T1000 (cell line): Measurements from ENCODE around the gene KRT7.
A peak's percentile ranks its signal among the peaks of the same experiment; 100 is the strongest.

ENCODE experiments used
- DNase-seq: peaks from one replicate; lab custom pipeline; 2025; ENCODE audit warnings: mixed read lengths; lab: John Stamatoyannopoulos, UW

KRT7 gene

DNA sequence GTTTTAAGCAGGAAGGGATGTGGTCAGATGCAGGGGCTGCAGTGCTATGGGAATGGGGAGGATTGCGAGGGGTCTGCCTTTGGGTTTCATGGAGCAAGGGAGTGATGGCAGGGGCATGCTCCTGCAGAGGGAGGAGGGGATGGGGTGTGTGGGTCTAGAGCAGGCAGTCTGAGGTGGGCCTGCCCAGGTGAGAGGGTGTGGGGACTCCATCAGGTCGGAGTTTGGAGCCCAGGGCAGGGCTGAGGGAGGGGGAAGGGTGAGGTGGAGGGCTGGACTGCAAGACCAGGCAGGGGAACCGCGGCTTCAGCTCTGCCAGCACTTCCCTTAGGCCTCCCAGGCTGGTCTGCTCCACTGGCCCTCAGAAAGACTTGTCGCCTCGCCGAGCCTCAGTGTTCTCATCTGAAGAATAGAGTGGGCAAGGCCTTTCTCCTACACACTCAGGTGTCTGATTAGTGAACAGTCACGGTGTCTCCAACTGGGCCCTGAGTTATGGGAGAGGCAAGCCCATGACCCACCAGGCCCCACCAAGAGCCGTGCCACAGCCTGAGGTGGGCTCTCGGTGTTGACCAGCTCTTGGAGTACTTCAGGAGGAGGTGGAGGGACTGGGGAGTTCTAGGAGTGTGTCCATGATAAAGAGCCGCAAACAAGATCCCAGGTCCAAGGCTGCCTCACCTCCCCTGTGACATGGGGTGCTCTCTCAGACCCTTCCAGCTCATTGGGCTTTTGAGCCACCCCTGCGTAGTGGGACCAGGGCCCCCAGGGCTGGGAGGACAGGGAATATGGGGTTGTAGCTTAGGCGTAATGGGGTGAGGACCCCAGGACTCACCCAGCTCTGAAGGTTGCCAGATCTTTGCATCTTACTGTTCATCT, 21.1 kb upstream of the KRT7 start:
- no peak for DNase-seq

DNA sequence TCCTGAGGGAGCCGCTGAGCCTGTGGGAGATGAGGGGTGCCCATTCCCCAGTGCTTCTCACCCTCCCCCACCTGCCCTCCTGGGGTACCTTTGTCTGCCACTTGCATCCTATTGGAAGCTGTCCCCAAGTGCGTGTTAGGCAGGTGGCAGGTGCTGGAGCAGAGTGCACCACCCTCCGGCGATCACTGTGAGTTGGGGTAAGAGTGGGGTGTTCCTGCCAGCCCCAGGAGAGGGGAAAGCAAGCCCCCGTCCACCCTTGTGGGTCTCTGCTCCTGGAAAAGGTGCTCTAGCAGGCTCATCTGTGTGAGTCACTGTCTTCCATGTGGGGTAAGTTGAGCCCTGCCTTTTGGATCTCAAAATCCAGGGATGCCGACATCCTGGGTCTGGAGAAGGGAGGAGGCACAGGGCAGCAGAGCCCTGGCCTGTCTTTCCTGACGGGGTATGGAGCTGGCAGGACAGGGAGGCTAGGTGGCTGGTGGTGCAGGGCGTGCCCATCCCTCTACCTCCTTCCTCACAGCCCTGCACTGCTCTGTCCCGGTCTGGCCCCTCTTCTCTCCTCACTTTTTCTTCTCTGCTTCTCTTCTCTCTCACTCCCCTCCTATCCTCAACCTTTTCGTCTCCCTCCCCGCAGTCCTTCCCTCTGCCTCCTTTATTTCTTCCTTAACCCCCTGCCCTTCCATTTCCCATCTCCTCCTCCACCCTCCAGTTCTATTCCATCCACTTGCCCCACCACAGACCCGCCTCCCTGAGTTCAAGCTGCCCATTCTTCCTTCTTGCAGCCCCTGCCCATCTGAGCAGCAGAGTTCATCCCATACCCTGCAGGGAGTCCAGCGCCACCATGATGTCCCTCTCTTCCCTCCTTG, 20.1 kb upstream of the KRT7 start:
- DNase-seq: no peak

DNA sequence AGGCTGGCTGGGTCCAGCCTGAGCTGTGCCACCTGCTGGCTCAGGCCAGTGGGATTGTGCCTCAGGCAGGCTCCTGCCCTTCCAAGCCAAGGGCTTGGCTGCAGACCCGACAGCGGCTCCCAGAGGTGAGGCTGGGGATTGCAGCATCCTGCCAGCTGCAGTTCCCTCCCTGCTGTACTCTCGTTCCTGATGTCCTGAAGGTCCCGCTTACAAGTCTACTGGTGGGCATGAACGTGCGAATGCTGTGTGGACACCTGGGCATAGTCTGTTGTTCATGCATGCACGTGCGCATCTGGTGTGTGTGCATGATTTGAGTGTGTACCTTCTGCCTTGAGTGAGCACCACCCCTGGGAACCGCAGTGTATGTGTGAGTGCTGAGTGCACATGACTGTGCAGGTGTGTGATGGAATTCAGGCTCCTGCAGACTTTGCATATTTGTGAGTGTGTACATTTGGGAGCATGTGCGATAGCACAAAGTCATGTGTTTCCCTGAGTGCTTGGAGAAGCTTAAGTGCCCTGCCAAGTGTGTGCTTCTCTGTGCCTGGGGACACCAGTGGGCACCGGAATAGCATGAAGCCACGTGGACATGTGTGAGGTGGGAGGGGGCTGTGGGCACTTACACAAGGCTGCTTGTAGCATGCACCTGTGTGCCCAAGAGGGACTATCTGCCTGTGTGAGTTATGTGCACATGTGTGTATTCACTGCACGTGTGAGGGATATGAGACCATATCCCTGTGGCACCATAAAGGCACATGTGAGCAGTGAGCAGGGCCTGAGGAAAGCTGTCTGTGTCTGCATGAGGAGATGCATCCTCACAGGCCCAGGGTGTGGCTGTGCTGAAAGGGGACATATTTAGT, 19.3 kb upstream of the KRT7 start:
- no peak for DNase-seq

DNA sequence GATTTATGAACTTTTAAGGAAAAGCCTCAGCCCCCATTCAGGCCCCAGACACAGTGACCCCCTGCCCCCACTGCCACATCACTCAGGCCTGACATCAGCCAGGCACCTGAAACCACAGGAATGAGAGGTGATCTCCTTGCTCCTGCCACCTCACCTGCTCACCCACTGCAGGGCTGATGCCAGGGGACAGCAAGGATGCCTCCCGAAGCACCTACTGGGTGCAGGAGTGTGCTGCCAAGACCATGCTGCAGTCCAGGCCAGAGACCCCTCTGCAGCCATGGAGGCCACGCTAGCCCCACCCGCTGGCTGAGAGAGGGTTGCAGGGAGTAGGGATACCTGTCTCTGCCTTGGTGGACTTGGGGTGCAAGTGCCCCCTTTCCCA, 18.6 kb upstream of the KRT7 start:
- no peak for DNase-seq

DNA sequence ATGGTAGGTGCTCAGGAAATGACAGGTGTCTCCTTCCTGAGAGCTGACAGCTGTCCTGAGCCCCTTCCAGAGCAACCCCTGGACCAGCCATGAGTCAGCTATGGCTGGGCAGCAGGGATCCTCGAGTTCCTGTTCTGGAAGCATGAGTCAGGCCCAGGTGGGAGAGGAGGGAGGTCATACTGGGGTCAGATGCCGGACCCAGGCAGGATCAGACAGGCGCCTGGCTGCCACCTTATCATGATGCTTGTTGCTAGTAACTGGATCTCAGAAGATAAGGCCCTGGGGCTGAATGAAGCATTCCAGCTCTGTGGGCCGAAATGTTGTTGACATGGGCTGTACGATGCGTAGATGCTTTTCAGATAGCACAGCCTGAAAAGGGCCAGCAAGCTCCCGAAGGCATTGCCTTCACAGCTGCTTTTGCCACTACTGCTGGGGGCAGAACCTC, 17.4 kb upstream of the KRT7 start:
- DNase-seq: peak; percentile 100

DNA sequence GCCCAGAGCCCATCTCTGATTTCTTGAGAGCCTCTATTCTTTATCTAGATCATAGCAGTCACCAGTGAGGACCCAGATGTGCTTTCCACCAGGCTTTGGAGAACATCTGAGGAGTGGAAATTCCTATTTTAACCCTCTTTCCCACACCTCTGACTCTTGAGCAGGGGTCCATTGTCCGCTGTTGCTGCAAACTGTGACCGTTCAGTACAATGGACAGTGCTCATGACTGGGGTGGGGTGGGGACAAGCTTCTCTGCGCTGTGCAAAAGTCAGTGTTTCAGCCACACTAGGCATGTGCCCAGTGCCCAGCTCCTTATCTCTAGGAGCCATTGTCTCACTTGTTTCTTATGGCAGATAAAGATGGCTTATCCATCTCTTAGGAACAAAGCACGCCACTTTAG, 16.9 kb upstream of the KRT7 start:
- no peak for DNase-seq

DNA sequence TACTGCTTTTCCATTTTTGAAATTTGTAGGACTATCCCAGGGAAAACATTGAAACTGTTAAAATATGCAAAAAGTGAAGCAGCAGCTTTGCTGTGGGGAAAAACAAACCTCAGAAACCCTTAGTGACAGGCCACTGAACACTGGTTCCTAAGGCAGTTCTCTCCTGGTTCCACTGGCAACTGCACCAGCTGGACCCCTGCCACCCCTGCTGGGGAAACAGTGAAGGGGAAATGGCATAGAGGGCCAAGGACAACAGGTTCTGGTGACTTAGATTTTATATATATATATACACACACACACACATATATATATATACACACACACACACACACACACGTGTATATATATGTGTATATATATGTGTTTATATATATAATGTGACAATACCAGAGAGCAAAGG, 16.2 kb upstream of the KRT7 start:
- no peak for DNase-seq

DNA sequence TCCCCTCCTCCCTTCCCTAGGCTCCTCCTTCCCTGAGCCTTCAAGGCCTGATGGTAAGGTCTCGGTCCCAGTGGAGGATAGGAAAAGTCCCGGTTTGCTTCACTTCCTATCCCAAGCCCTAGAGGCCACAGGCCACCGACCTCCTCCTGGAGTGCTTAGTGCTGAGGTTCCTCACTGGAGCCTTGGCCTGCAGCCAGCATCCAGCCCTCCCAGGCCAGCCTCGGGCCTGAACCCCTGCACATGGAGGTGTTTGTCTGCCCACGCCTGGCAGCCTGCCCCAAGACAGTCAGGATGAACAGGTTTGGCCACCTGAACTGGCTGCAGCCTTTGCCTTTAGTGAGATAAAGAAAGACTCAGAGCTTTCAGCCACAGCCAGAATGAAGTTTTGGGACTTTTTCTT, 15.8 kb upstream of the KRT7 start:
- no peak for DNase-seq

DNA sequence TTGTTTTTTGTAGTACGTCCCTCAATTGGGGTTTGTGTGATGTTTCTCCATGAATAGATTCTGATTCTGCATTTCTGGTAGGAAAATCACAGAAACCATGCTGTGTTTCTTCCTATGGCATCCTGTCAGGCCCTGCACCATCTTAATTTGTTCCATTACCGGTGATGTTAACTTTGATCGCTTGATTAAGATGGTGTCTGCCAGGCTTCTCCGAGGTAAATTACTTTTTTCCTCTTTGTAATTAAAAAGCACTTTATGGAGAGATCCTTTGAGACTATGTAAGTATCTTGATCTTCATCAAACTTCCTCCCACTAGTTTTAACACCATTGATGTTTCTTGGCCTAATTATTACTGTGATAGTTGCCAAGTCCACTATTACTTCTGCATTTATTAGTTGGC, 15.0 kb upstream of the KRT7 start:
- DNase-seq: no peak

DNA sequence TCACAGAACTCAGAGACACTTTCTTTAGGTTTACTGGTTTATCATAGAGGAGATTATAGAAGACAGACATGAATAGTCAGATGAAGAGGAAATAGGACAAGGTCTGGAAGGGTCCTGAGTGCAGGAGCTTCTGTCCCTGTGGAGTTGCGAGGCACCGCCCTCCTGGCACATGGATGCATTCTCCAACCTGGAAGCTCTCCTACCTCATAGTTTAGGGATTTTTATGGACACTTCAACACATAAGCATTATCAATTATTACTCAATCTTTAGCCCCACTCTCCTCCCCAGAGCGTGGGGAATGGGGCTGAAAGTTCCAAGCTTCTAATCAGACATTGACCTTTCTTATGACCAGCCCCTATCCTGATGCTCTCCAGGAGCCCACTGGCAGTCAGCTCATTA, 12.6 kb upstream of the KRT7 start:
- DNase-seq: no peak

DNA sequence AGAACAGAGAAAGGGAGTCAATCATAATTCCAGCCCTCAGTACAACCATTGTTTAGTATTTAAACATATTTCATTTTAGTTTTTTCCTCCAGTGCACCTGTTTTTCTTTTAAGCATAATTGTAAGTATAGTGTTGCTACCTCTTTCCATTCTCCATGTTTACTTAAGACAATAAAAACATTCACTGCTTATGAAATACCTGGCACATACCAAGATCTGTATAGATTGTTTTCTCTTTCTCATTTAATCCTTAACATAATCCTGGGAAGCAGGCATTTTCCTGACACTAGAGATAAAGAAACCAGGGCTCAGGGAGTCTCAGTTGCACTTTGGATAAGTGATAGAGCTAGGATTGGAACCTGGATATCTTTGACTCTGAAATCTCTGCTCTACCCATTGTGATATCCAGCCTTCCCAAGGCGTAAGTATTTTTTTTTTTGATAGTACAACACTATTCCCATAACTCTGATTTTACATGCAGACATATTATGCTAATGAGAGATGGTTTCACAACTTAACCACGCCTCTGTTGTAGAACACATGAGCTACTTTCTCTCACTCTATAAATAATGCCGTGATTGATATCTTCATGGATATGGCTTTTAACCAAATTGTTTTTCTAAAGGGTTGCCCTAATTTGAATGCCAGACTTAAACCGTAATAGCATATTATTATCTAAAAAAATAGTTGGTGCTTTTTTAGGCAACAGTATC, 11.8 kb upstream of the KRT7 start:
- no peak for DNase-seq

DNA sequence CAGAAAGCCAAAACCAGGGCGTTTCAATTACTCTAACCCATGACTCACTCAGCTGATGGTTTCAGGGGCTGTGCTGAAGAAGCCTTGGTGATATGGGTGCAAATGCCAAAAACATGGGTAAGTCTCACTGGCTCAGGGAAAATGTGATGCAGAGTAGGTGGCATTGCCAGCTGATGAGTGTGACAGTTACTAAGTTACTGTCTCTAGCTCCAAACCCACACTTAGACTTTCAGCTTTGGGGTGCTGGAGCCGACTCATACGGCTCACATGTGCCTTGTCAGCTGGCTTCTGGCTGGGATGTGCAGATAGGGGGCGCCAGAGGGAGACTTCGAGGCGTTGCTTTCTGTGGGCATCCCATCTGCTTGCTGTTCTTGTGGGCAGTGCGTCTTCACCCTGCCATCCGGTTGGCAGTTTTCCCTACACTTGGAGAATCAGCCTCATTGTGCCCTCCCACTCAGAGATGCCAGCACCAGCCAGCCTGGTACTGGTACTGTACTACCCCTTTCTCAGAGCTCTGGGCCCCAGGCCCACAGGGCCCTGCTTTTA, 11.1 kb upstream of the KRT7 start:
- DNase-seq: peak; percentile 100

DNA sequence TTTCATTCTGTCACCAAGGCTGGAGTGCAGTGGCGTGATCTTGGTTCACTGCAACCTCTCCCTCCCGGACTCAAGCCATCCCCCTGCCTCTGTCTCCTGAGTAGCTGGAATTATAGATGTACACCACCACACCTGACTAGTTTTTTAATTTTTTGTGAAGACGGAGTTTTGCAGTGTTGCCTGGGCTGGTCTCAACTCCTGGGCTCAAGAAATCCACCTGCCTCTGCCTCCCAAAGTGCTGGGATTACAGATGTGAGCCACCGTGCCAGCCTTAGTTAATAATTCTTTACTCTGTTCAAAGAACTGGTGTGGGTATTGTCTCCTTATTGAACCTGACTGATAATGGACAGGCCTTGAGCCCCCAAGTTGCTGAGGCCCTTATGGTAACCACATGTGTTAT, 10.4 kb upstream of the KRT7 start:
- DNase-seq: no peak

DNA sequence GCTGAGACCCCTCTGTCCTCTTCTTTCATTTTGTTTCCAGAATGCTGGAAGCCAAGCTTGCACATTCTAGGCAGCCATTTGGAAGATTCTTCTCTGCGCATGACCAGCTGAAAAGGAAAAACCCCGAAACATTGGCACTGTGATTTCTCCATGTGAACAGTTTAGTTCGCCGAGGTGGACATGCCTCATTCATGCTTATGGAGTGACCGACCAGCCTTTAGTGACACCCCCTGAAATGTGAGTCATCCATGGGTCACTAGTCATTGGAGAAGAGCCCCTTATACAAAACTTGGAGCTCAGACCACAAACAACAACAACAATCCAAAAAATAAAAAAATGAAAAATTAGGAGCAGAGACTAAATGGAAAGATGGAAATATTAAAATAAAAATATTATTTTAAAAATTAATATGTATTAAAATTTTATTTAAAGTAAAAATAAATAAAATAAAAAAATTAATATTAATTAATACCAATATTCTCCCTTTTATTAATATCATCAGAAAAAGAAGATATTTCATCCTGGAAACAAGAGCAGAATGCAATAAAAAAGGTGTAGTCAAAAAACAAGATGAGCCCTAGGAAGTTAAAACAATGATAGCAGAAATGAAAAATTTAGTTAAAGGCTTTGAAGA, 9.5 kb upstream of the KRT7 start:
- DNase-seq: no peak

DNA sequence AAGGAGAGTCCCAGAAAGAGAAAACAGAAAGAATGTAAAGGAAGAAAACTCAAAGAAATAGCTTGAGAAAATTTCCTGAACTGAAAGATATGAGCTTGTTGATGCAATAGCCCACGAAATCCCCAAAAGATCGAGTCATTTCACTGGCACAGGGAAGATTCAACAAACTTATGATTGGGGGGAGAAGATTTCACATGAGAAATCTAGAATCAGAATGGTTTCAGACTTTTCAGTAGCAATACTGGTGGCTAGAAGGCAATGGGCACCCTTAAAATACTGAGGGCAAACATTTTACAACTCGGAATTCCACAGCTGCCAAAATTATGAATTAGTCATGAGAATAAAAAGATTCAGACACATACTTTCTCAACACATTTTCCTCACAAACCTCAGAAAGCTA, 8.9 kb upstream of the KRT7 start:
- no peak for DNase-seq

DNA sequence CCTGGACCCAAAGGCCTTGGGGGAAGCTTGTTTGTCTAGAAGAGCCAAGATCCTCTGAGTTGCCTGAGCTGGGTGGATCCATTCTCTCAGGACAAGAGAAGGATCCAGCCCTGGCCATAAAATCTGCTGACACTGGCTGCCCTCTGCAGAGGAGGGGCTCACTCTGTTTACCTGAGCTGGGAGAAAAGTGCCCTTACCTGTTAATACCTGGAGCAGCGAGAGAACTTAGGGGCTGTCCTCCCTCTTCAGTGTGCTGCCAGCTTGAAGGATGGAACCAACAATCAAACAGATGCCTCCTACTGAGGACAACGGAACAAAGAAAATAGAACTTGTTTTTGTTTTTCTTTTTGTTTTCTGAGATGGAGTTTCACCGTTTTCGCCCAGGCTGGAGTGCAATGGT, 7.3 kb upstream of the KRT7 start:
- DNase-seq: no peak

DNA sequence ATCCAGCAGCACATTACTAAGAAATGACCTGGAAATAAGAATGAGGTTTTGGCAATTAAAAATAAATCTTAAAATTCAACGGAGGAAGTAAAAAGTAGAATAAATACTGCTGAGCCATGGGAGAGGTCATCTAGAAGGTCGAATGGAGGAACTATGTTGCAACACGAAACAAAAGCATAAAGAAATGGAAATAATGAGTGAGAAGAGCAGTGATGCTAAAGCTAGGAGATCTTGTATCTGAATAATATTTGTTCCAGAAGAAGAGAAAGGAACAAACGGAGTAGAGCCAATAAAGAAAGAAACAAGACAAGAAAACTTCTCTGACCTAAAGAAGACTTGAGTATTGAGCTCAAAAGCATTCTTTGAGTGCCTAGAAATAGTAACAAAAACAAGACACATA, 6.6 kb upstream of the KRT7 start:
- no peak for DNase-seq

DNA sequence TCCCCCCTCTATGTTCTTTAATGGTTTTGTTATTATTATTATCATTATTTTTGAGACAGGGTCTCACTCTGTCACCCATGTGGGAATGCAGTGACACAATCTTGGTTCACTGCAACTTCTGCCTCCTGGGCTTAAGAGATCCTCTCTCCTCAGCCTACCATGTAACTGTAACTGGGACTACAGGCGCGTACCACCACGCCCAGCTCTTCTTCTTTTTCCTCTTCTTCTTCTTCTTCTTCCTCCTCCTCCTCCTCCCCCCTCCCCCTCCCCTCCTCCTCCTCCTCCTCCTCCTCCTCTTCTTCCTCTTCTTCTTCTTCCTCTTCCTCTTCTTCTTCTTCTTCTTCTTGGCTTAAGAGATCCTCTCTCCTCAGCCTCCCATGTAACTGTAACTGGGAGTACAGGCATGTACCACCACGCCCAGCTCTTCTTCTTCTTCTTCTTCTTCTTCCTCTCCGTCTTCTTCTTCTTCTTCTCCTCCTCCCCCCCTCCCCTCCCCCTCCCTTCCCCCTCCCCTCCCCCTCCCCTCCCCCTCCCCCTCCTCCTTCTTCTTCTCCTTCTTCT, 5.4 kb upstream of the KRT7 start:
- DNase-seq: no peak

DNA sequence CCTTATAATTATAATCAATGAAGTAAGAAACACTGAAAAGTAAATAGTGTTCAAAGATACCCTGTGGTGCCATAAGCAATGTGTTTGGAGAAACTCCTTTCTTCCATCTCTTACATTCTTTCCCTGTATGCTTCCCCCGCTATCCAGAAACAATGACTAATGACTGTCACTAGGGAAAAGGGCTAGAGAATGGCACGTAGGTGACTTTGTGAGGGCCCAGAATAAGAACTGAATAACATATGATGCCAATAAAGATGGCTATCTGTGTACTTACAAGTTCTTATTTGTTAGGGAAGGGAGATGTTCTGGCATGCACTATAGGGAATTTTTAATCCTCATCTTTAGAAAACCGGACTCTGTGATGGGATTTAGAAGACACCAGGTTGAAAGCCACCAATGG, 4.7 kb upstream of the KRT7 start:
- no peak for DNase-seq

DNA sequence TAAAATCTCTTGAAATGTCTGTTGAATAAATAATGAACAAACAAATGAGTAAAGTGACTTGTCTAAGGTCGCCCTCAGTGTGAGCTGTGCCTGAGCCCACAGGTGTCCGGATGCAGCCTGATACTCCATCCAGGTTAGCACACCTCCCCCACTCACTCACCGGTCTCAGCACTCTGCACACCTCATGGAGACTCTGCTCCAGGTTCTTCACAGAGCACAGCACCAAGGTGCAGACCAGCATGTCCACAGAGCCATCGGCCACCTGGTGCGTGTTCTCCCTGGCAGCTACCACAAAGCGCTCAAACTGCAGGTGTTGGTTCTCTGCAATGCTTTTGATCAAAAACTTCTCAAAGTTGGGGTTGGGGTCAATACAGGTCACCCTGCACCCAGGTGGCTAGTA, 4.1 kb upstream of the KRT7 start:
- no peak for DNase-seq
